Ascending aorta (tissue), 2 donors: ENCODE data around the gene PIK3R3. TPM values are rescaled to one million over a fixed set of nuclear protein-coding genes. Genes with fewer than 3 reads are reported as not detected.

Source experiments
- DNase-seq, 2 donors: peaks; one replicate each; pipeline ENCODE4 v3.0.0-alpha.2; 2019; ENCODE audit warnings: low spot score in 2 of 2
- H3K27ac ChIP-seq, 2 donors: fragments of 200-600 bp; sonication (generic); one replicate each; pipeline ENCODE4 v1.5.1; 2016 to 2017; ENCODE audit warnings: mild to moderate bottlenecking in 1 of 2
- H3K27me3 ChIP-seq: fragments of 200-600 bp; sonication (generic); one replicate; pipeline ENCODE4 v1.5.1; 2017
- H3K36me3 ChIP-seq, 2 donors: fragments of 200-600 bp; sonication (generic); one replicate each; pipeline ENCODE4 v1.5.1; 2016
- H3K4me1 ChIP-seq, 2 donors: fragments of 200-600 bp; sonication (generic); one replicate each; pipeline ENCODE4 v1.5.1; 2016 to 2017; ENCODE audit warnings: mild to moderate bottlenecking in 1 of 2
- H3K4me3 ChIP-seq, 2 donors: fragments of 200-600 bp; sonication (generic); one replicate each; pipeline ENCODE4 v1.5.1; 2016 to 2017; ENCODE audit warnings: mild to moderate bottlenecking in 1 of 2
- H3K9me3 ChIP-seq, 2 donors: fragments of 200-600 bp; sonication (generic); one replicate each; pipeline ENCODE4 v1.5.1; 2016
- CTCF ChIP-seq, 3 experiments: fragments of 200-600 bp in 2 of 3; fragments of 450-650 bp in 1 of 3; sonication (generic) in 2 of 3; IDR thresholded peaks; one replicate each; pipeline ENCODE4 v1.5.1; 2016 to 2019; ENCODE audit warnings: antibody characterized with exemption in 3 of 3, mild to moderate bottlenecking in 1 of 3, moderate library complexity in 1 of 3
- intact Hi-C: fragments of 100-400 bp; cut with DNase I; formaldehyde crosslinking; loops from one replicate; pipeline ENCODE4 v1.15.1; 2023
- total RNA-seq: library from RNA; depleted of rRNA; stranded (reverse); fragments of >200 nt; gene quantifications from one replicate; pipeline ENCODE4 v1.1.0, GENCODE V29; 2016

PIK3R3 gene
- total RNA-seq, 1 donor from 2014 or later = 33.1 TPM

GRCh38 chr1:46081619-46082018, 50.8 kb downstream of the PIK3R3 start:
- no peak for DNase-seq
- Histone ChIP-seq H3K4me3 (no peak overlapping the region), H3K4me1 (no peaks in the 10 kb centered on the region), H3K36me3 (no peaks in the 10 kb centered on the region), H3K27ac (no peak overlapping the region), H3K27me3 (no peaks in the 10 kb centered on the region), H3K9me3 (no peaks in the 10 kb centered on the region)
- no peak for TF ChIP-seq CTCF (IDR thresholded peaks at IDR 0.05)
- intact Hi-C loops = no loop called here

GRCh38 chr1:46081206-46081605, 51.2 kb downstream of the PIK3R3 start:
- Histone ChIP-seq H3K9me3 (no peaks in the 10 kb centered on the region), H3K27ac (no peak overlapping the region), H3K4me3 (no peak overlapping the region), H3K4me1 (no peaks in the 10 kb centered on the region), H3K27me3 (no peaks in the 10 kb centered on the region), H3K36me3 (no peaks in the 10 kb centered on the region)
- DNase-seq = no peak
- intact Hi-C loops = no loop called here
- TF ChIP-seq CTCF (IDR thresholded peaks at IDR 0.05) = no peak

GRCh38 chr1:46080257-46080656, 52.2 kb downstream of the PIK3R3 start:
- Histone ChIP-seq H3K4me3 (no peak overlapping the region), H3K9me3 (no peaks in the 10 kb centered on the region), H3K27me3 (no peaks in the 10 kb centered on the region), H3K4me1 (no peaks in the 10 kb centered on the region), H3K36me3 (no peaks in the 10 kb centered on the region), H3K27ac (no peak overlapping the region)
- intact Hi-C loops = no loop called here
- no peak for DNase-seq
- TF ChIP-seq CTCF (IDR thresholded peaks at IDR 0.05) = no peak

- Histone ChIP-seq H3K9me3 (no peaks in the 10 kb centered on the region), H3K36me3 (no peaks in the 10 kb centered on the region), H3K4me1 (no peaks in the 10 kb centered on the region), H3K27me3 (no peaks in the 10 kb centered on the region), H3K4me3 (no peak overlapping the region), H3K27ac (no peak overlapping the region)
- DNase-seq = no peak
- TF ChIP-seq CTCF (IDR thresholded peaks at IDR 0.05) = no peak
- intact Hi-C loops = no loop called here
These were observed 54.8 kb downstream of the PIK3R3 start for GRCh38 chr1:46077644-46078043.

- no peak for DNase-seq
- Histone ChIP-seq H3K27me3 (no peaks in the 10 kb centered on the region), H3K36me3 (no peaks in the 10 kb centered on the region), H3K4me3 (no peak overlapping the region), H3K9me3 (no peaks in the 10 kb centered on the region), H3K27ac (no peak overlapping the region), H3K4me1 (no peaks in the 10 kb centered on the region)
- no peak for TF ChIP-seq CTCF (IDR thresholded peaks at IDR 0.05)
- intact Hi-C loops = no loop called here
These were observed 56.1 kb downstream of the PIK3R3 start for GRCh38 chr1:46076343-46076742.

- Histone ChIP-seq H3K27ac (no peak overlapping the region), H3K9me3 (no peaks in the 10 kb centered on the region), H3K4me1 (no peaks in the 10 kb centered on the region), H3K27me3 (no peaks in the 10 kb centered on the region), H3K36me3 (no peaks in the 10 kb centered on the region), H3K4me3 (no peak overlapping the region)
- intact Hi-C loops = no loop called here
- TF ChIP-seq CTCF (IDR thresholded peaks at IDR 0.05) = no peak
- DNase-seq = no peak
These were observed 59.5 kb downstream of the PIK3R3 start for GRCh38 chr1:46072975-46073374.
